HL-60 (cell line): ENCODE results near the gene CORO1C.

ENCODE experiments used
- CTCF ChIP-seq: IDR thresholded peaks from one replicate; pipeline ENCODE4 v1.5.1; 2011; ENCODE audit warnings: low read length, control low read depth, inconsistent platforms; ENCODE audit not compliant: insufficient read depth
- GABPA ChIP-seq: IDR thresholded peaks from 2 replicates; pipeline ENCODE4 v1.6.1; 2012; ENCODE audit warnings: low read depth
- POLR2AphosphoS5 ChIP-seq: IDR thresholded peaks from 2 replicates; pipeline ENCODE4 v1.6.1; 2012; ENCODE audit warnings: low read depth
- REST ChIP-seq: IDR thresholded peaks from 2 replicates; pipeline ENCODE4 v1.6.1; 2012; ENCODE audit warnings: low read depth; ENCODE audit not compliant: insufficient replicate concordance

- TF ChIP-seq POLR2AphosphoS5 (no peak), CTCF (no peak), REST (no peak), GABPA (no peak)
Observed at GRCh38 chr12:108709697-108710096, 21.6 kb downstream of the CORO1C start.
